ENCODE data around the gene GARNL3. TPM values are rescaled to one million over a fixed set of nuclear protein-coding genes. Genes with fewer than 3 reads are reported as not detected.

GARNL3 gene
- total and polyA plus RNA-seq, 2 experiments from 2014 or later: 9.5 to 10.5 TPM

DNA sequence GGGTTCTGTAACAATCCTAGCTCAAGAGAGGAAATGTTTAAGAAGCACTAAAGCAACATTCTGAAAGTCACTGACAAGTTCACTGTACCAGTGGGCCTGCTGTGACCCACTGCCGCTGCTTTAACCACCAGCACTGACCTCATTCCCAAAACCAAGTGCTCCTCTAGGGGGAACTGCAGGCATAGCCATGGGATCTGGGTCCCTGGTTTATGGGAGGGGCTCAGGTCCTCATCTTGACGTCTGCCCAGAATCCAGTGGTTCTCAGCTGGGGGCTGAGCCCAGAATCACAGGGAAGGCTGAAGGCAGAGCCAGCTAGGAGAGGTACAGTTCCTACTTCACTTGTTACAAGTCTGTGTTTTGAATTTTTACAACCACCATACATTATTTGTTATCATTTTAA, 96.3 kb downstream of the GARNL3 start:
- Histone ChIP-seq H3K27me3 (no peaks in the 10 kb centered on the region), H3K79me2 (no peaks in the 10 kb centered on the region), H3K27ac (peak overlapping the region; percentile 55), H3K36me3 (replicated peaks; ENCODE audit: insufficient read depth, low read depth) (no peaks in the 10 kb centered on the region), H3K9me2 (replicated peaks; ENCODE audit: insufficient read depth) (no peaks in the 10 kb centered on the region), H2AFZ (no peak overlapping the region), H3K9me3 (ENCODE audit: low read depth) (no peaks in the 10 kb centered on the region), H3K4me2 (no peak overlapping the region), H3K4me1 (ENCODE audit: insufficient read depth) (no peaks in the 10 kb centered on the region), H4K20me1 (ENCODE audit: insufficient read depth, poor library complexity, severe bottlenecking) (no peaks in the 10 kb centered on the region), H3K4me3 (no peak overlapping the region)
- peak; percentile 33 for DNase-seq (ENCODE audit: low spot score)
- TF ChIP-seq, protein P1, sequence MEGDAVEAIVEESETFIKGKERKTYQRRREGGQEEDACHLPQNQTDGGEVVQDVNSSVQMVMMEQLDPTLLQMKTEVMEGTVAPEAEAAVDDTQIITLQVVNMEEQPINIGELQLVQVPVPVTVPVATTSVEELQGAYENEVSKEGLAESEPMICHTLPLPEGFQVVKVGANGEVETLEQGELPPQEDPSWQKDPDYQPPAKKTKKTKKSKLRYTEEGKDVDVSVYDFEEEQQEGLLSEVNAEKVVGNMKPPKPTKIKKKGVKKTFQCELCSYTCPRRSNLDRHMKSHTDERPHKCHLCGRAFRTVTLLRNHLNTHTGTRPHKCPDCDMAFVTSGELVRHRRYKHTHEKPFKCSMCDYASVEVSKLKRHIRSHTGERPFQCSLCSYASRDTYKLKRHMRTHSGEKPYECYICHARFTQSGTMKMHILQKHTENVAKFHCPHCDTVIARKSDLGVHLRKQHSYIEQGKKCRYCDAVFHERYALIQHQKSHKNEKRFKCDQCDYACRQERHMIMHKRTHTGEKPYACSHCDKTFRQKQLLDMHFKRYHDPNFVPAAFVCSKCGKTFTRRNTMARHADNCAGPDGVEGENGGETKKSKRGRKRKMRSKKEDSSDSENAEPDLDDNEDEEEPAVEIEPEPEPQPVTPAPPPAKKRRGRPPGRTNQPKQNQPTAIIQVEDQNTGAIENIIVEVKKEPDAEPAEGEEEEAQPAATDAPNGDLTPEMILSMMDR (IDR thresholded peaks at IDR 0.05; ENCODE audit: poor library complexity): peak; percentile 11
- TF ChIP-seq EZH2 (IDR thresholded peaks at IDR 0.05; ENCODE audit: borderline replicate concordance): no peak
- 60% methylated on average over 2 of the region's 2 CpGs for WGBS (ENCODE audit: low lambda C conversion rate, missing lambda C conversion rate)

DNA sequence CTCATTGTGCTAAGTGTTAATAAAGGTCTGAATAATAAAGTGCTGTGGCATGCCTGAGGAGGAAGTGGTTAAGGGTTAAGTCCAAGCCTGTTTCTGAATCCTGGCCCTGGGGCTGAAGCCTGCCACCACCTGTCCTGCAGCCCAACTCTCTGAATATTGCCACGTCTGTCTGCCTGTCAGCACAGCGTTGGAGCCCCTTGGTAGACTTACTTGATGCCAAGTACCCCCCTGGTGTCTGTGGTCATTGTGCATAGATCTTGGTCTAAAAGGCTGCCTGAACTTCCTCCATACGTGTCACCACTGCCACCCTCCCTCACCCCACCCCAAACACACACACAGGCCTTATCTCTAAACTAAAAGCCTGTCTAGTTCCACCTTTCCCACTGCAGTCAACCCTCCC, 97.0 kb downstream of the GARNL3 start:
- H3K4me1 ChIP-seq (ENCODE audit: insufficient read depth): no peaks in the 10 kb centered on the region
- no peak overlapping the region for H3K4me2 ChIP-seq
- H3K36me3 ChIP-seq (replicated peaks; ENCODE audit: insufficient read depth, low read depth): no peaks in the 10 kb centered on the region
- TF ChIP-seq EZH2phosphoT487 (IDR thresholded peaks at IDR 0.05; ENCODE audit: low read depth, severe bottlenecking, unreplicated experiment): no peak
- TF ChIP-seq, protein P1 (IDR thresholded peaks at IDR 0.05; ENCODE audit: poor library complexity): no peak
- no peak for TF ChIP-seq EZH2 (IDR thresholded peaks at IDR 0.05; ENCODE audit: borderline replicate concordance)
- WGBS (ENCODE audit: low lambda C conversion rate, missing lambda C conversion rate): 56% methylated on average over 3 of the region's 3 CpGs
- H3K27me3 ChIP-seq: no peaks in the 10 kb centered on the region
- no peaks in the 10 kb centered on the region for H3K9me2 ChIP-seq (replicated peaks; ENCODE audit: insufficient read depth)
- DNase-seq (ENCODE audit: low spot score): no peak
- no peak overlapping the region for H2AFZ ChIP-seq
- H3K27ac ChIP-seq: peak overlapping the region; percentile 55
- no peaks in the 10 kb centered on the region for H3K9me3 ChIP-seq (ENCODE audit: low read depth)
- H4K20me1 ChIP-seq (ENCODE audit: insufficient read depth, poor library complexity, severe bottlenecking): no peaks in the 10 kb centered on the region
- no peak overlapping the region for H3K4me3 ChIP-seq
- no peaks in the 10 kb centered on the region for H3K79me2 ChIP-seq

DNA sequence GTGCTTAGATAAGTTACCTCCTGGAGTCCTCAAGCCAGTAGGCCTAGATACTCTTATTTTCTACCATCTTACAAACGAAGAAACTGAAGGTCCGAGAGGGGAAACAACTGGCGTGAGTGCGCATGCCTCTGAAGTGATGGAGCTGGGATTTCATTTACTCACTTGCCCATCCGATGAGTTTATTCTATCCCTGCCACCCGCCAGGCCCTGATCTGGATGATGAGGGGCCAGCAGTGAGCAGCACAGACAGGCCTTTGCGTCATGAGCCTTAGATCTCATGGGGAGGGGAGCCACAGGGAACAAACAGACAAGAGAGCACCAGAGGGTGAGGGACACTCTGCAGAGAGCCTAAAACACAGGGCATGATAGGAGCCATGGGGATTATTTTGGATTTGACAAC, 98.3 kb downstream of the GARNL3 start:
- H4K20me1 ChIP-seq (ENCODE audit: insufficient read depth, poor library complexity, severe bottlenecking): no peaks in the 10 kb centered on the region
- H3K4me1 ChIP-seq (ENCODE audit: insufficient read depth): no peaks in the 10 kb centered on the region
- no peaks in the 10 kb centered on the region for H3K9me2 ChIP-seq (replicated peaks; ENCODE audit: insufficient read depth)
- no peak for DNase-seq (ENCODE audit: low spot score)
- H3K4me3 ChIP-seq: no peak overlapping the region
- no peaks in the 10 kb centered on the region for H3K36me3 ChIP-seq (replicated peaks; ENCODE audit: insufficient read depth, low read depth)
- H3K79me2 ChIP-seq: no peaks in the 10 kb centered on the region
- H3K27me3 ChIP-seq: no peaks in the 10 kb centered on the region
- WGBS (ENCODE audit: low lambda C conversion rate, missing lambda C conversion rate): 92% methylated on average over 7 of the region's 7 CpGs
- no peaks in the 10 kb centered on the region for H3K9me3 ChIP-seq (ENCODE audit: low read depth)
- TF ChIP-seq, protein P1 (IDR thresholded peaks at IDR 0.05; ENCODE audit: poor library complexity): no peak
- TF ChIP-seq EZH2 (IDR thresholded peaks at IDR 0.05; ENCODE audit: borderline replicate concordance): no peak
- H3K27ac ChIP-seq: no peak overlapping the region
- H2AFZ ChIP-seq: no peak overlapping the region
- no peak overlapping the region for H3K4me2 ChIP-seq

DNA sequence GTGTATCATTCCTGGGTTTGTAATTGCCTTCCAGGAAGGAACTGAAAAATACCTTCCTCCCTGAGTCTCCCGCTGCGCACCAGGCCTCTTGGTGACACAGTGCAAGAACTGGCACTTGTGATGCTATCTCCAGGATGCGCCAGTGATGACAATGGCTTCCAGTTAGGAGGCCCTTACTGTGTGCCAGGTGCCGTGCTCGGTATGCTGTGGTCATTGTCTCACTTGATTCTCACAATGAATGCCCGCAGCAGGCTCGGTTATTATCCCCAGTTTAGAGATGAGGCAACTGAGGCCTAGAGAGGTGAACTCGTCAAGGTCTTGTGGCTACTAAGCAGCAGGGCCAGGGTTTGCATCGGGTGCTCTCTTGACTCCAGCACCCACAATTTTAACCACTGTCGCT, 100.9 kb downstream of the GARNL3 start:
- Histone ChIP-seq H3K79me2 (no peaks in the 10 kb centered on the region), H3K9me2 (replicated peaks; ENCODE audit: insufficient read depth) (no peaks in the 10 kb centered on the region), H3K27me3 (no peaks in the 10 kb centered on the region), H3K4me1 (ENCODE audit: insufficient read depth) (no peaks in the 10 kb centered on the region), H4K20me1 (ENCODE audit: insufficient read depth, poor library complexity, severe bottlenecking) (no peaks in the 10 kb centered on the region), H3K9me3 (ENCODE audit: low read depth) (no peaks in the 10 kb centered on the region), H3K4me2 (no peak overlapping the region), H3K27ac (no peak overlapping the region), H3K4me3 (no peak overlapping the region), H2AFZ (no peak overlapping the region), H3K36me3 (replicated peaks; ENCODE audit: insufficient read depth, low read depth) (no peaks in the 10 kb centered on the region)
- no peak for DNase-seq (ENCODE audit: low spot score)
- TF ChIP-seq EZH2 (IDR thresholded peaks at IDR 0.05; ENCODE audit: borderline replicate concordance): no peak
- TF ChIP-seq, protein P1 (IDR thresholded peaks at IDR 0.05; ENCODE audit: poor library complexity): no peak
- no peak for TF ChIP-seq EZH2phosphoT487 (IDR thresholded peaks at IDR 0.05; ENCODE audit: low read depth, severe bottlenecking, unreplicated experiment)
- 98% methylated on average over 10 of the region's 10 CpGs for WGBS (ENCODE audit: low lambda C conversion rate, missing lambda C conversion rate)

All from hepatocyte (in vitro differentiated cells).